Endothelial cell of hepatic sinusoid (primary cell): ENCODE data around the gene ANKRD7.

Source experiments
- in situ Hi-C: cut with HindIII; loops from 2 replicates; pipeline ENCODE4 v1.10.0; 2017; ENCODE audit warnings: low sequenced_read_pairs

ANKRD7 gene, protein sequence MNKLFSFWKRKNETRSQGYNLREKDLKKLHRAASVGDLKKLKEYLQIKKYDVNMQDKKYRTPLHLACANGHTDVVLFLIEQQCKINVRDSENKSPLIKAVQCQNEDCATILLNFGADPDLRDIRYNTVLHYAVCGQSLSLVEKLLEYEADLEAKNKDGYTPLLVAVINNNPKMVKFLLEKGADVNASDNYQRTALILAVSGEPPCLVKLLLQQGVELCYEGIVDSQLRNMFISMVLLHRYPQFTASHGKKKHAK

DNA sequence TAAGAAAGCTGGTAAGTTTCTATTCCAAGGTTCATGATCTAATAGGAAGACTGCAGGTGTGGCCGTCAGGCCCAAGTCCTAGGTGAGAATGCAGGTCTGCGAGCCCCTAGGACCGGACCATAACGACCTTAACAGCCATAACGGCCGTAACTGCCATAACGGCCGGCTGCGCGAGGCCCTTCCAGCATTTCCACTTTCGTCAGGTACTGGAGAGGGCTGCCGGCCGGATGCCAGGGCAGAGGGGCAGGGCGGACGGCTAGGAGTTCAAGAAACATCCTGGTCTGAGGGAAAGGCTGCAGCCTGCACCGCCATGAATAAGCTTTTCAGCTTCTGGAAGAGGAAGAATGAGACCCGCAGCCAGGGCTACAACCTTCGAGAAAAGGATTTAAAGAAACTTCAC is at the start of gene ANKRD7:
TSS of gene ANKRD7 (plus strand) at position 184 of the 400 bp plus-strand sequence. CDS start at position 311, 127 bp downstream.
- in situ Hi-C loops: no loop called here

DNA sequence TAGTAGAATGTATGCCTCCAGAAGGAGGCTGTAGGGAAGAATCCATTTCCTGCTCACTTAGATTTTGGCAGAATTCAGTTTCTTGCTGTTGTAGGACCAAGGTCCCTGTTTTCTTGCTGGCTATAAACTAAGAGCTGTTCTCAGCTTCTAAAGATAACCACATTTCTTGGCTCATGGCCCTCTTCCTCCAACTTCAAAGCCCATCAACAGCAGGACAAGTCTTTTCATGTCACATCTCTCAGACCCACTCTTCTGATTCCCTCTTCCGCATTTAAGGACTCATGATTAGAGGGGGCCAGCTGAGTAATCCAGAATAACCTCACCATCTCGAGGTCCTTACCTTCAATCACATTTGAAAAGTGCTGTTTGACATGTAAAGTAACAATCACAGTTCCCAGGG is 48.8 kb upstream of the ANKRD7 start:
- in situ Hi-C loops: no loop called here

DNA sequence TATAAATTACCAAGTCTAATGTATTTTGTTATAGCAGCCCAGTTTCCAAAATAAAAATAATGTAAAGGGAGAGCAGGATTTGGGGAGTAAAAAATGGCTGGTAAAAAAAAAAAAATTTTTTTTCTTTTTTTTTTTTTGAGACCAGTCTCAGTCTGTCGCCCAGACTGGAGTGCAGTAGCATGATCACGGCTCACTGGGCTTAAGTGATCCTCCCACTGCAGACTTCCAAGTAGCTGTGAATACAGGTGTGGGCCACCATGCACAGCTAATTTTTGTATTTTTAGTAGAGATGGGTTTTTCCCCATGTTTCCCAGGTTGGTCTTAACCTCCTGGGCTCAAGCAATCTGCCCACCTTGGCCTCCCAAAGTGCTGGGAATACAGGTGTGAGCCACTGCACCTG is 45.3 kb upstream of the ANKRD7 start:
- in situ Hi-C loops: no loop called here

DNA sequence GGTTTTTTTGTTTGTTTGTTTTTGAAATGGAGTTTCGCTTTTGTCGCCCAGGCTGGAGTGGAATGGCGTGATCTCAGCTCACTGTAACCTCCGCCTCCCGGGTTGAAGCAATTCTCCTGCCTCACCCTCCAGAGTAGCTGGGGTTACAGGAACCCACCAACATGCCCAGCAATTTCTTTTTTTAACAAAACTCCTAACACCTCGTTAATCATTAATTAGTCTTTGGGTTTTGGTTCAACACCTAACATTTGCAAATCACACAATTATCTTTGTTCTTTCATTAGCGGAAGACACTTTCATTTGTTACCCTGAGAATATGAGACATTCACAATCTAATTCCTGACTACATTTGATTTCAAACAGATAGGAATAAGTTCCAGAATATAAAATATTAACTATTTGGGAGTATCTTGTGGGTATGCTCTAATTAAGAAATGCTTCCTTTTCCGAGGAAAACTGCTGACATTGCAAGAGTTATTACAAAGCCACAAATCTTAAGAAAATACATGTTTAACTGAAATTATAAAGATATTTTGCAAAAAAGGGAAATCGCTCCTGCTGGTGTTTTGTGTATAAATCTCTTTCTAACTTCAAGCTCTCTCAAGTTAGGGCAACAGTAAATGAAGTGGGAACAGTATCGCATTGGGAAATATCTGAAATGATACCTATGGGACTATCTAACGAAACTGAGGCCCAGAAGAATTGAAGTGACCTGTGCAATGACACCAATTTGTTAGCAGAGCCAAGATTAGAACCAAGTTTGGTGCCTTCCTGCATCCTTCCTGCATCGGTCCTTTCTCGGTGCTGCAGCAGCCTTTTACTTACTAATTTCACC is 41.7 kb upstream of the ANKRD7 start:
- in situ Hi-C loops: no loop called here

DNA sequence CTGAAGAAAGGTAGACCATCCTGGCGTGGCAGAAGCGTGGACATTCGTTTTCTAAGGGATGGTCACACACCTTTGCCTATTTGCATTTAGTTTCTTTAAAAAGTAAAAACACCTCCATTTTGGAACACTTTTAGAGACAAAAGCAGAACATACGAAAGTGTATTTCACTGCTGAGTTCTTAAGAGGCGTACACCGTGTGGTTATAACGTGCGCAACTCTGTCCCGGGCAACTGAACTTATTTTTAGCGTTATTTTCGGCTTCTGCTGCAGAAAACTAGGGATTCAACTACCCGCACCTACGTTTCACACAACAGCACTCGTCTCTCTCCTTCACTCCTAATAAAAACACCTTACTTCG is 41.1 kb upstream of the ANKRD7 start:
- in situ Hi-C loops: no loop called here

DNA sequence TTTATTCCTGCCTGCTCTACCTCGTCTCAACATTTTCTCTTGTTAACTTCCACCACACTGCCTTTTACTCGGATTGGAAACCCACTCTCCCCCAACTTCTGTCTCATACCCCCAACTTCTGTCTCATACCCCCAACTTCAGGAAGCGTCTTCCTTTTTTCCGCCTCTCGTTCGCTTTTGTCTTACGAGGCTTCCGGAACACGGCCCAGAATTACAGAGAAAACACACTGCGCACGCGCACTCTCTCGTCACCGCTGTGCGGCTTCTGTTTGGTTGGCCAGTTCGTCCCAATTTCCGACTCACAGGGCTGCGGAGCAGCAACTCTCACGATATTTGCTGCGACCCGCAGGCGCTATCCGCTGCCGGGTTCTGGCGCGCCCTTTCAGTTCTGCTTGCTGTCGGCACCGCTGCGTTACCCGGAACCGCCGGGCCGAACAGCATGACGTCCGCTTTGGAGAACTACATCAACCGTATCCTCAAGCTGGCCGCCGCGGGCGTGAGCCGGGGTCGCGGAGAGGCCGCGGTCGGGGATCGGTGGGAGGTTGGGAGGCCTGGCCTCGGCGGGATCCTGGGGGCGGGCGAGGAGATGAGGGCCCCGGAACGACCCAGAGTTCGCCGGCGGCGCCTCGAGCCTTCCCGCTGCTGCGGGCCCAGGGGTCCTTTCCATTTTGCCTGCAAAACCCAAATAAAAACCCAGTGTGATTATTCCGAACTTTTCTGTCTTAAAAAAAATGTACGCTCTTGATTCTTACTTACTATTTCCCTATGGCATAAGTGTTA is 40.5 kb upstream of the ANKRD7 start, which contains the start of gene LSM8:
TSS of gene LSM8 (plus strand) at position 379 of the 779 bp plus-strand sequence. CDS start at position 439, 60 bp downstream.
- in situ Hi-C loops: no loop called here

DNA sequence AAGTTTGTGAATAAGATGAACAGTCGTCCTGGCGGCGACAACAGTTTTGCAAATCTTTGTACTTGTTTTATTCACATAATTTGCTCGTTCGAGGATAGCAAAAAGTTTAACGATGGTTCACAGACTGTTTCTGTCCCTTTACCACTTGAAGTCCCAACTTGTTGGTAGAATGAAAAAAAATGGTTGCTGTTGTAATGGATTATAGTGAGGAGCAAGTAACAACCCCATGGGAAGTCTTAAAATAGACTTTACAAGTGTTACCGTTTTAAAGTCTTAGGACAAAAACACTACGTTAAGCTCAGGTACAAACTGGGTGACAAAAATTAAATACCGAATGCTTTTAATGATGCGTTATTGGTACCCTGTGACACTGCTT is 40.0 kb upstream of the ANKRD7 start:
- in situ Hi-C loops: no loop called here

DNA sequence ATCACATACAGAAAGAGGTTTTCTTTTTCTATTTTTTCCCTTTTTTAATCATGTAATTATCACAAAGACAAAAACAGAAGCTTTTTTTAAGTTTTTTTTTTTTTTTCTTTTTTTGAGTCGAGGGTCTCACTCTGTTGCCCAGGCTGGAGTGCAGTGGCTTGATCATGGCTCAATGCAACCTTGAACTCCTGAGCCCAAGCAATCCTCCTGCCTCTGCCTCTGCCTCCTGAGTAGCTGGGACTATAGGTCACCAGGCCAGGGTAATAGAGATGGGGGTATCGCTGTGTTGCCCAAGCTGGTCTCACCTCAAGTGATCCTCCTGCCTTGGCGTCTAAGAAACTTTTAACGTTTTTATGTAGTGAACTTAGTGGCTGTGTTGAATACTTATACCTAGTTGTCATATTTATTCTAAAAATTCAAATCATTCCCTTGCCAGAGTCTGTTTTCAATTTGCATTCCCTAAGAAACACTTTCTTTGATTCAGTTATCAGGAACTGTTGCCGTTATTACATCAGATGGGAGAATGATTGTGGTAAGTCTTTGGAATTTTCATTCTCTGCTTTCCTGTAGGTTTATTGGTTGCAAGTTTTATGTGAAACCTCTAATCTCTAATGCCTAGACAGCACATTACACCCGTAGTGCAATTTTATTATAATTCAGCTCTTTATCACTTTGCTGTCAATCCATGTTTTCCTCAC is 39.2 kb upstream of the ANKRD7 start:
- in situ Hi-C loops: no loop called here

DNA sequence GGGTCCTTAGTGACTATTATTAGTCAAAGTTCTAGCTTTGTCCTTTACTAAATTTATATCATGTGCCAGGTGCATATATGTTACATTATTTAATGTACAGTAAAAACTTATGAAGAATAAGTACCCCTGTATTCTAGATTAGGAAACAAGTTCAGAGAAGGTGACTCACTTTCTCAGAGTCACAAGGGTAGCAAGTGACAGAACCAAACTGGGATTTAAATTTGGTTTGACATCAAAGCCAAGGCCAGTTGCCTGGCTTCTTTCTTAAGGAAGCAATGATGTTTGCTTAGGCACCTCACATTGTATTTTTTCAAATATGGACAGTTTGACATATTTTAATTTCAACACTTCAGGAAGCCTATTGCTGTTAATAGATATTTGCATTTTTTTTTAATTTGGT is 38.0 kb upstream of the ANKRD7 start:
- in situ Hi-C loops: no loop called here

DNA sequence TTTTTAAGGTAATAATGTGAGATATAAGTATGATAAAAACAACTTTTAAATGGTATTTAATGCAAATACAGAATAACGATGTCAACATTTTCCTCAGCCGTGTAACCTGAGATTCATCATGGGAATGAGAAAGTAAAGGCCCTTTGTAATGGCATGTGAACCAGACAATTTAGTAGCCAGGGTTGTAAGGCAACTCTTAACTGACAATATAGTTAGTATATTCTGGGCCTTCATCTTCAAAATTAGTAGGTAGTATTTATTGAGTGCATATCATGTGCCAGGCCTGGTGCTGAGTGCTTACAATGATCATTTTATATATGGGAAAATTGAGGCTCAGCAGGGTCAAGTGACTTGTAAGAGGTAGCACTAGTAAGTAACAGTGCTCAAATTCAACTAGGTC is 29.9 kb upstream of the ANKRD7 start:
- in situ Hi-C loops: no loop called here

DNA sequence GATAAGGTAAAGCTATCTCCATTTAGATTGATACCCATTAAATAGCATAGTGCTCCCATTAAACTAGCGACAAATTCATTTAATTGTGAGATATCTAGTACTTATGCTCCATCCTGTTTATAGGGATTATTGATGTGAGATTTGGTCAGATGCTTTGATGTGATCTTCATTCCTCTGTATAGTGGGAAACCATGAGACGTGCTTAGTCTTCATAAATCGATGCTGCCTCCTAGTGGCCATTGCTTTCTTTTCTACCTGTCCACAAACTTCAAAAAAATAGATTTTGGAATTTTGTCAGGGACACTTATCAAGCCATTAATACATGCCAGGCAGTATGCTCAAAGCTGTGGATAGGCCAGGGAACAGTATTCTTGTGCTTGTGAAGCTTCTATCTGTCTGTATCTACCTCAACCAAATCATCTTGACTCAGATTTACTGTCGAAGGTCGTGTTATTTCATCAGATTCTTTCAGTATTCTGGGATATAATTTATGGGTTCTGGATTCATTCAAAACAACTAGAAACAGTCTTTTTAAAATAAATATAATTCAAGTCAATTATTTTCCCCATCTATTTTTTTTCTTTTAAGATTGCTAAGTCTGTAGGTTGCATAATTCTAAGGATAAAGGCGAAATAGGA is 28.5 kb upstream of the ANKRD7 start:
- in situ Hi-C loops: no loop called here

DNA sequence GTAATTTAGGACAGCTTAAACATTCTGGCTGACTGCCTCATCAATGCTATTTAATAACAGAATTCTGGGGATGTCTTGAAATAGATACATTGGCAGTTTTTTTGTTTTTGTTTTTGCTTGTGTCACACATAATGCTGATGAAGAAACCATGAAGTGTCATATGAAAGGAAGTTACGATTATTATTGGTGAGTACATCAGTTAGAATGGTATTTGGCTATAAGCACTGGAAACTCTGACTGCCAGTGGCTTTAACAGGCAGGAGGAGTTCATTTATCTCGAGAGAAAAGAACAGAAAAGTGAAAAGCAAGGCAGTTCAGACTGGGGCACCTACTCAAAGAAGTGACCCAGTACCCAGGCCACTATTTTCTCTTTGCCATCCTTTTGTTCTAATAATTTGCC is 22.4 kb upstream of the ANKRD7 start:
- in situ Hi-C loops: no loop called here

DNA sequence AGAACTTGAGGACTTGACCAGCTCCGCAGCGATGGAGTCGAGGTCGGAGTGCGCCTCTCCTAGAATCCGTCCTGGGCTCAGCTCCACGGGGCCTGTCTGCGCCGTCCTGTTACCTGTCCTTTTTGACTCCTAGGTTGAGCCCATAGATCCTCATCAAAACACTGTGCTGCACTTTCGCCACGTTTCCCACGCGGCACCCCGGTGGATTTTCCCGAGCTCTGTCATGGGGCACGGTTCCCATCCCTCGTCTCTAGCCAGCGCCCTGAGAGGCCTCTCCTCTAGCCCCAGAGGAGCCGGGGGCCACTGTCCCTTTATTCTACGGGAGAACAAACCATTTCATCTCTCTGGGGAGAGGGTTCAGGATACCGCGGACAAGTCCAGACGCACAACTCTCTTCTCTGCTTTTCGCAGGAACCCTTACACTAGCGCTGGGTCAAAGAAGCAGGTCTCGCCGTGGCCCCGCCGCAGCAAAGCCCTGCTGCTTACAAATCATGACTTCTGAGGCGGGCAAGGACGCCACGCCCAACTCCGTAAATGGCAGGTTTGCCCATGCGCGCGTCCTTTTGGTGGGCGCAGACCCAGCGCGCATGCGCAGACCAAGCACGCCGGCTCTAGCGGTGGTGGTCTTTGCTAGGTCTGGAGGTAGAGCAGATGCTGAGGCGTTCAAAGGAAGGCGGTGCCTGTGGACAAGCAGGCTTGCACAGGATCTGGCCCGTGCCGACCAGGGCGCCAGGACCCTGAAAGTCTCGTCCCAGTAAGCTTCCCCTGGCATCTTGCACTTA is 10.3 kb upstream of the ANKRD7 start:
- in situ Hi-C loops: no loop called here

DNA sequence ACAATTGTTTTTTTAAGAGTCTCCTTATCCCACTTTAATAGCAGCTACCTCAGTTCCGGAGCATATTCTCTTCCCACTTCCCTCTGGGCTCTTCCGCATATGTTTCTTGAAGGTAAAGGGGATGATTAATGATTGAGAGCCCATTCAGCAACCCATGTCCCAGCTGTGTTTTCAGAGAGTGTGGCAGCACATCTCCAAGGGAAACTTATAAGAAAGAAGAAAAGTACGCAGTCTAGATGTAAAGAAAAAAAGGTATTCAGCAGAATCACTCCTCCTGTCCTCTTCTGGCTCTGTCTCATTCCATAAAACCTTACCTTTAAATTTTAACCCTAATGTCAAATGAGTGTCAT is 9.7 kb upstream of the ANKRD7 start:
- in situ Hi-C loops: no loop called here

DNA sequence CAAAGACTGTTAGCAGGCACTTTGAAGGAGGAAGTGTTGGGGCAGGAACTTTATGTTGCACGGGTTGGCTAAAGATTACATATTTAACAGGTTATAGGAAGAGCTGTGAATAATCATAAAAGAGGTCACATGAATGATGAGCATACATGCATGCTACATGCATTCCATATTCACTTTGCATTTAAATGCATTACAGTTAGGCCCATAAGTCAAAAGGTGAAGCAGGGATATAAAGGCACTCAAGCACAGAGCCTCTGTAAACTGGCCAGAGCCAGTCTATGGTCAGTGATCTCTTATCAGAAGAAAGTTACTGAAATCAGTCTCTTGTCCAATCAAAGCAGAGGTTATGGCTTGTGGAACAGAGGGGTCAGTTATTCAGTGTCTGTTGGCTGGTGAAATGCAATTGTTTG is 7.3 kb upstream of the ANKRD7 start:
- in situ Hi-C loops: no loop called here

DNA sequence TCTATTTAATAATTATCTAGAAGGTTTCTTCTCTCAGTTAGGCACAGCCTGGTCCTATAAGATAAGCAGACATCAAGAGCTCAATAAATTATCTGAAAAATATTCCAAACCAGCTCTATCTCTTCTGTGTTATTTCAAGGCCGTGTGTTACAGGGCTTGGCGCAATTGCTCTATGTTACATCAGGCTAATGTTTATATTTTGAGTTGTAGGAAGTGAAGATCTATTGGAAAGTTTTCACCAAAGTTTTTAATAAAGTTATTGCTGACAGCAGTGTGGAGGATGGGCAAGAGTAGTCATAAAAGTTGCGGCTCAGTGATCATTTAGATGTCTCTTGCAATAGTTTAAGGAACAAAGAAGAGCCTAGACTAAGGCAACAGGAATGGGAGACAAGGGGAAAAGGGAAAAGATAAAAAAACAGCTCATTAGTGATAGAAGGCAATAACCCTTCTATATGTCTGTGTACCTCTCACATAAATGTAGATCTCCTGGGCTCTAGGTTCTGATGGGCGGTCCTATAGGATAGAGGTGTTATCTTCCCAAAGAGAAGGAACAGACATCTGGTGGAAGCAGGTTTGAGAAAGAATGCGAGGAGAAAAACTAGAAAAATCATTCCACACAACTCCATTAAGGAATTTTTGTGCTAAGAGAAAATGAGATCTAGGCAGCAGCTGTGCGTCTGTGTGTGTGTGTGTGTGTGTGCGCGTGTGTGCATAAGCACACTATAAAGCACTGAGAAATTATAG is 5.9 kb upstream of the ANKRD7 start:
- in situ Hi-C loops: no loop called here

DNA sequence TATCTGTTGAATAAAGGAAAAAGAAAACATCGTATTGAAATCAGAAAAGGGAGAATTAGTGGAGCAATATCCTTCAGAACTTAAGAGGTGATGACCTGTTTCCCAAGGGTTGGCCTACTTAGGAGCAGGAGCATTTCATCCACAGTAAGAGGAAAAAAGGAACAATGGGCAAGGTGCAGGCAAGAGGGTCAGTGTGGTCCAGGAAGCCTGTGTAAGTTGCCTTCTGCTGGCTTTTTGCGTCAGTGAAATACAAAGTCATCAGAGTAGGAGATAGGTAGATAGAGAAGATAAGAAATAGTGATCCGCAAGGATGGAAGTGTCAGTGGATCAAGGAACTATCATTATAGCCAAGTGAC is 5.4 kb upstream of the ANKRD7 start:
- in situ Hi-C loops: no loop called here

DNA sequence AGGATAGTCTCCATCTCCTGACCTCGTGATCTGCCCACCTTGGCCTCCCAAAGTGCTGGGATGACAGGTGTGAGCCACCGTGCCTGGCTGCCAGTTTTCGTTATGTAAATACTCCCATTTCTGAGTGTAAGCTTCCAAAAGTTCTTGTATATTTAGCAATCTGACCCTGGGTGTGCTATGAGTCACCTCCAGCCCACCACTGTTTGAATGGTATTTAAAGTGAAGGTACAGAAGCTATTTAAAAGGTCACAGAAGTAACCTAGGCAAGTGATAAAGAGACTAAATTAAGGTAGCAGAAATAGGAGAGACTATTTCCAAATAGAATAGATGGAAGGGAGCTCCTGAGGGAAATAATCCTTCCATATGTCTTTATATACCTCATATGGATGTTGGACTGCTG is 3.9 kb upstream of the ANKRD7 start:
- in situ Hi-C loops: no loop called here

DNA sequence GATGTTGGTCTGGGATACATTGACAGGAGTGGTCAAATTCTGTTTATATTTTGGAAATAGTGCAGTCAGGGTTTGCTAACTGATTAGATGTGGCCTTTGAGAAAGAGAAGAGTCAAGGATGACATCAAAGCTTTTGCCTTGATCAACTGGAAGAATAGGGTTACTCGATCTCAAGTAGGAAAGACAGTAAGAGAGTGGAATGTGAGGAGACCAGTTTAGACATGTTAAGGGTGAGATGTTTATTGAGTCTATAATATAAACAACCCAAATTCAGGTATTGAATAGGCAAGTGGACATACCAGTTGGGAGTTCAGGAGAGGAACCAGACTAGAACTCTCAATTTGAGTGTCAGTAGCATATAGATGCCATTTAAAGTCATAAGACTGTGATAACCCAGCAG is 1.9 kb upstream of the ANKRD7 start:
- in situ Hi-C loops: no loop called here
